ENCODE results near the gene ATOSA. TPM values are rescaled to one million over a fixed set of nuclear protein-coding genes. Genes with fewer than 3 reads are reported as not detected.

Gene ATOSA
- total and polyA plus RNA-seq, 2 of the 8 experiments (the other 6 are each of a cell fraction or from before 2014, with no cell fraction given): 4.6 to 7.9 TPM

DNA sequence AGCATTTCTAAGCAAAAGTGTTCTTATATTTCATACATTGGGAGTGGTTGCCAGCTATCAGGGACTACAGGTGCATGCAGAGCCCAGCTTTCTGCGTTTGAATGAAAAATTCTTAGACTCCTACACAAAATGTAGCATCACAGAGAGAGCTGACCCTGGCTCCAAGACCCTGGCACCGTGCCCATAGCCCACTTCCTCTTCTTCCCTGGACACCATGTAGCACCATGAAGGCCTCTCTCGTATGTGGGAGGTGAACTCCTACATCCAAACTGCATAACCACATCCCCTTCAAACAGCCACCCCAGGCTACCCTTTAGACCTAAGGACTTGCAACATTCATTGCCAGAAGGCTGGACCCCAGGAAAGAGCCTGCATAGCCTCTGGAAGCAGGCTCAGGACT, 35.8 kb upstream of the ATOSA start:
- Histone ChIP-seq H3K18ac (ENCODE audit: extremely low read depth, low read length) (no peak overlapping the region), H3K9ac (replicated peaks in 1 of 4; ENCODE audit: extremely low read depth in 1 of 4, low read depth in 3 of 4, low read length in 3 of 4) (no peak overlapping the region), H3K4me3 (ENCODE audit: extremely low read depth in 1 of 4, insufficient read depth in 2 of 4, low read depth in 3 of 4, low read length in 4 of 4) (no peak overlapping the region), H2BK15ac (ENCODE audit: low read length) (no peak overlapping the region), H3K14ac (ENCODE audit: insufficient read length) (no peak overlapping the region), H3K56ac (replicated peaks; ENCODE audit: insufficient read length, low read depth, low read length) (no peak overlapping the region), H3K4ac (replicated peaks; ENCODE audit: insufficient read length, low read depth, low read length) (no peak overlapping the region), H3K23me2 (ENCODE audit: low read depth, low read length) (no peaks in the 10 kb centered on the region), H3K27ac (ENCODE audit: low read depth, low read length) (no peak overlapping the region), H3K27me3 (replicated peaks in 1 of 4; ENCODE audit: control insufficient read depth in 3 of 4, extremely low read depth in 1 of 4, insufficient read depth in 3 of 4, low read length in 3 of 4) (no peaks in the 10 kb centered on the region; a peak in 1 of 7 replicates), H4K91ac (replicated peaks; ENCODE audit: insufficient read length, low read length) (no peak overlapping the region), H3K4me2 (ENCODE audit: insufficient read depth in 1 of 2, low read depth in 2 of 2, low read length in 2 of 2) (no peak overlapping the region), H2BK120ac (replicated peaks; ENCODE audit: low read depth, low read length) (no peak overlapping the region), H3K23ac (ENCODE audit: insufficient read length) (no peak overlapping the region), H2BK5ac (ENCODE audit: low read depth, low read length) (no peak overlapping the region), H2BK12ac (ENCODE audit: low read depth, low read length) (no peak overlapping the region), H3K9me3 (ENCODE audit: insufficient read depth in 2 of 2, low read depth in 1 of 2, low read length in 1 of 2) (no peaks in the 10 kb centered on the region), H4K5ac (ENCODE audit: insufficient read length, low read depth, low read length) (no peak overlapping the region), H3K36me3 (ENCODE audit: control insufficient read depth in 2 of 4, insufficient read depth in 4 of 4, low read length in 3 of 4) (no peaks in the 10 kb centered on the region), H3K79me1 (ENCODE audit: low read depth, low read length) (no peaks in the 10 kb centered on the region), H2AFZ (ENCODE audit: low read length) (no peak overlapping the region; the same call in 1 of the 2 replicates), H4K8ac (ENCODE audit: extremely low read depth, insufficient read depth, low read length) (no peak overlapping the region), H3K4me1 (replicated peaks in 1 of 4; ENCODE audit: control insufficient read depth in 3 of 4, insufficient read depth in 4 of 4, low read length in 3 of 4) (peaks cover 0 to 3% (median 1%) of the 10 kb centered on the region in 4 experiments; a peak in 2 of 7 replicates), H2BK20ac (ENCODE audit: low read length) (no peak overlapping the region), H3K79me2 (ENCODE audit: control insufficient read depth in 1 of 2, insufficient read depth in 2 of 2, low read length in 2 of 2) (no peaks in the 10 kb centered on the region), H2AK5ac (ENCODE audit: low read depth, low read length) (no peak overlapping the region), H4K20me1 (replicated peaks in 1 of 2; ENCODE audit: control insufficient read depth in 1 of 2, insufficient read depth in 2 of 2, low read length in 2 of 2) (no peaks in the 10 kb centered on the region)
- WGBS, 2 experiments (ENCODE audit: extremely low coverage in 1 of 2, insufficient coverage in 1 of 2, insufficient read length in 1 of 2, insufficient replicate concordance in 2 of 2, low coverage in 1 of 2, low lambda C conversion rate in 2 of 2, missing lambda C conversion rate in 1 of 2): 86% methylated on average over 3 of the region's 3 CpGs; no CpG with 5 or more reads in 1 of the 2 experiments
- TF ChIP-seq, protein P1, sequence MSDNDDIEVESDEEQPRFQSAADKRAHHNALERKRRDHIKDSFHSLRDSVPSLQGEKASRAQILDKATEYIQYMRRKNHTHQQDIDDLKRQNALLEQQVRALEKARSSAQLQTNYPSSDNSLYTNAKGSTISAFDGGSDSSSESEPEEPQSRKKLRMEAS (IDR thresholded peaks at IDR 0.05): no peak
- TF ChIP-seq TAF7 (optimal IDR thresholded peaks at IDR 0.05; ENCODE audit: borderline replicate concordance, low read depth, low read length) (no peak), SUZ12 (IDR thresholded peaks at IDR 0.05; ENCODE audit: low read length) (no peak), BCL11A (IDR thresholded peaks at IDR 0.05; ENCODE audit: low read depth in 2 of 2, low read length in 2 of 2) (no peak), CTCF (IDR thresholded peaks at IDR 0.05; ENCODE audit: control extremely low read depth in 1 of 3, insufficient read depth in 1 of 3, low read depth in 1 of 3, low read length in 3 of 3) (no peak), SP2 (IDR thresholded peaks at IDR 0.05; ENCODE audit: low read length) (no peak), BACH1 (IDR thresholded peaks at IDR 0.05; ENCODE audit: low read length) (no peak), CHD2 (IDR thresholded peaks at IDR 0.05; ENCODE audit: low read length) (no peak), CEBPB (IDR thresholded peaks at IDR 0.05; ENCODE audit: low read depth, low read length) (no peak)
- TF ChIP-seq, protein P2, sequence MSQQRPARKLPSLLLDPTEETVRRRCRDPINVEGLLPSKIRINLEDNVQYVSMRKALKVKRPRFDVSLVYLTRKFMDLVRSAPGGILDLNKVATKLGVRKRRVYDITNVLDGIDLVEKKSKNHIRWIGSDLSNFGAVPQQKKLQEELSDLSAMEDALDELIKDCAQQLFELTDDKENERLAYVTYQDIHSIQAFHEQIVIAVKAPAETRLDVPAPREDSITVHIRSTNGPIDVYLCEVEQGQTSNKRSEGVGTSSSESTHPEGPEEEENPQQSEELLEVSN (IDR thresholded peaks at IDR 0.05): no peak
- DNase-seq (ENCODE audit: low read depth in 1 of 2, low spot score in 2 of 2) (no peak), FAIRE-seq (no peak)
- POLR2A ChIA-PET (ENCODE audit: partially characterized antibody): no interaction called here
- CTCF ChIA-PET (ENCODE audit: partially characterized antibody): interaction anchor here (0.6 to 0.9 kb wide), 2 partner anchors 186 to 249 kb away, joined by 4 read pairs; no protein-coding TSS in a partner anchor

All from H1 (cell line).